KMS-11 (cell line): ENCODE results near the gene LEPROT.

Source experiments
- H2AFZ ChIP-seq: fragments of 200-600 bp; sonication (generic); 2 replicates; pipeline ENCODE4 v1.6.1; 2016; ENCODE audit warnings: antibody characterized with exemption, mixed run types, low read depth
- H3K27ac ChIP-seq: fragments of 200-600 bp; sonication (generic); 2 replicates; pipeline ENCODE4 v1.6.1; 2016; ENCODE audit warnings: mild to moderate bottlenecking, mixed run types
- H3K27me3 ChIP-seq: fragments of 200-600 bp; sonication (generic); 2 replicates; pipeline ENCODE4 v1.6.1; 2017; ENCODE audit warnings: mild to moderate bottlenecking, low read depth, mixed run types, moderate library complexity; ENCODE audit not compliant: insufficient read depth
- H3K36me3 ChIP-seq: fragments of 200-600 bp; sonication (generic); 2 replicates; pipeline ENCODE4 v1.6.1; 2017; ENCODE audit warnings: mild to moderate bottlenecking, mixed run types; ENCODE audit not compliant: insufficient read depth
- H3K4me1 ChIP-seq: fragments of 200-600 bp; sonication (generic); 2 replicates; pipeline ENCODE4 v1.6.1; 2016; ENCODE audit warnings: mild to moderate bottlenecking, low read depth, mixed run types; ENCODE audit not compliant: poor library complexity, severe bottlenecking
- H3K4me2 ChIP-seq: fragments of 200-600 bp; sonication (generic); 2 replicates; pipeline ENCODE4 v1.7.0; 2016; ENCODE audit warnings: mild to moderate bottlenecking, mixed run types
- H3K4me3 ChIP-seq: fragments of 200-600 bp; sonication (generic); IDR thresholded peaks from 2 replicates; pipeline ENCODE4 v1.6.1; 2017; ENCODE audit warnings: low read depth, low read length, mixed read lengths; ENCODE audit not compliant: insufficient read depth
- H3K79me2 ChIP-seq: fragments of 200-600 bp; sonication (generic); 2 replicates; pipeline ENCODE4 v1.6.1; 2016; ENCODE audit warnings: low read depth, mixed run types; ENCODE audit not compliant: insufficient read depth
- H3K9ac ChIP-seq: fragments of 200-600 bp; sonication (generic); 2 replicates; pipeline ENCODE4 v1.6.1; 2016; ENCODE audit warnings: mild to moderate bottlenecking, mixed run types
- H4K20me1 ChIP-seq: fragments of 200-600 bp; sonication (generic); 2 replicates; pipeline ENCODE4 v1.6.1; 2016; ENCODE audit warnings: mild to moderate bottlenecking, mixed run types; ENCODE audit not compliant: insufficient read depth
- TF ChIP-seq, protein P1 (sequence below): fragments of 200-600 bp; sonication (generic); conservative IDR thresholded peaks from 2 replicates; pipeline ENCODE4 v1.6.1; 2017; ENCODE audit warnings: low read depth, mild to moderate bottlenecking, antibody characterized with exemption, low read length, moderate library complexity, mixed read lengths

The LEPROT gene

DNA sequence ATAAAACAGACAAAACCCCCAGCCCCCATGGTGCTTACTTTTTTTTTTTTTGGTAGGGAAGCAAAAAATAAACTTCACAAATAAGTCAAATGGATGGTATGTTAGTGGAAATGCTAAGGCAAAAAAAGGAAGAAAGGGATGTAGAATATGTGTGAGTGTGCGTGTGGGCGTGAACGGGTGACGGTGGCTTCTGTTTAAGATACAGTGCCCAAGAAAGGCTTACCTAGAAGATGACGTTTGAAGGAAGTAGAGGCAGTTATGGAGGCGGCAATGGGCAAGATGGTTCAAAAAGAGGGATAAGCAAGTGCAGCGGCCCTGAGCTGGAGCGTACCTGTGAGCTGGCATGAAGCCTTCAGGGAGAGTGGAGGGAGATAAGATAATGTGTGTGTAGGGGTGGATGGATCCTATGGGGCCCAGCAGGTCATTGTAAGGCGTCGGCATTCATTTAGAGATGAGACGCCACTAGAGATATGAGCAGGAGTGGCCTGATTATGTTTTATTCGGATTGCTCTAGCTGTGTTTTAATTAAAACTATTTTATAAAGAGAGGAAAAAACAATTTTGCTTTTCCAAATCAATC lies 19.9 kb downstream of the LEPROT start:
- no peaks in the 10 kb centered on the region for H3K4me1 ChIP-seq
- no peak overlapping the region for H2AFZ ChIP-seq
- no peaks in the 10 kb centered on the region for H4K20me1 ChIP-seq
- TF ChIP-seq, protein P1, sequence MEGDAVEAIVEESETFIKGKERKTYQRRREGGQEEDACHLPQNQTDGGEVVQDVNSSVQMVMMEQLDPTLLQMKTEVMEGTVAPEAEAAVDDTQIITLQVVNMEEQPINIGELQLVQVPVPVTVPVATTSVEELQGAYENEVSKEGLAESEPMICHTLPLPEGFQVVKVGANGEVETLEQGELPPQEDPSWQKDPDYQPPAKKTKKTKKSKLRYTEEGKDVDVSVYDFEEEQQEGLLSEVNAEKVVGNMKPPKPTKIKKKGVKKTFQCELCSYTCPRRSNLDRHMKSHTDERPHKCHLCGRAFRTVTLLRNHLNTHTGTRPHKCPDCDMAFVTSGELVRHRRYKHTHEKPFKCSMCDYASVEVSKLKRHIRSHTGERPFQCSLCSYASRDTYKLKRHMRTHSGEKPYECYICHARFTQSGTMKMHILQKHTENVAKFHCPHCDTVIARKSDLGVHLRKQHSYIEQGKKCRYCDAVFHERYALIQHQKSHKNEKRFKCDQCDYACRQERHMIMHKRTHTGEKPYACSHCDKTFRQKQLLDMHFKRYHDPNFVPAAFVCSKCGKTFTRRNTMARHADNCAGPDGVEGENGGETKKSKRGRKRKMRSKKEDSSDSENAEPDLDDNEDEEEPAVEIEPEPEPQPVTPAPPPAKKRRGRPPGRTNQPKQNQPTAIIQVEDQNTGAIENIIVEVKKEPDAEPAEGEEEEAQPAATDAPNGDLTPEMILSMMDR, result no peak
- H3K36me3 ChIP-seq, result no peaks in the 10 kb centered on the region
- no peak overlapping the region for H3K4me3 ChIP-seq
- no peak overlapping the region for H3K4me2 ChIP-seq
- no peaks in the 10 kb centered on the region for H3K27me3 ChIP-seq
- no peak overlapping the region for H3K27ac ChIP-seq
- no peaks in the 10 kb centered on the region for H3K79me2 ChIP-seq
- no peak overlapping the region for H3K9ac ChIP-seq

GRCh38 chr1:65440915-65441314 lies 20.4 kb downstream of the LEPROT start:
- Histone ChIP-seq H3K4me2 (no peak overlapping the region), H3K4me1 (no peaks in the 10 kb centered on the region), H3K27me3 (no peaks in the 10 kb centered on the region), H3K79me2 (no peaks in the 10 kb centered on the region), H2AFZ (no peak overlapping the region), H3K27ac (no peak overlapping the region), H3K9ac (no peak overlapping the region), H3K36me3 (no peaks in the 10 kb centered on the region), H4K20me1 (no peaks in the 10 kb centered on the region), H3K4me3 (no peak overlapping the region)
- TF ChIP-seq, protein P1, result no peak

DNA sequence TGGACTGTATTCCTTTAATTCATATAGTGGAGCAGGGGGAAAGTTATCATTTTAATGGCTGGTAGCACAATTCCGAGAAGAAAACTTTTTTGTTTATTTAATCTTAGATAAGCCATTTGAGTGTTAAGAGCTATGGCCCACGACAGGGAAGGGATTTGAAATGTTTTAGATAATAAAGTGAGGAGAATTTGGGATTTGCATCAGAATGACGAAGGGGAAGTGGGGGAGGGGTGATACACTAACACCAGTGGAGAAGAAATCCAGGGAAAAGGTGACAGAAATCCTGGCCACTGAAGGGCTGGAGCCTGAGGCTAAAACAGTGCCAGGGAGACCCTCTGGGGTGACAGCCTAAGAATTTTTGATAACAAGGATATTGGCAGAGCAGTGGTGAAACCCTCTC lies 21.0 kb downstream of the LEPROT start:
- Histone ChIP-seq H3K27me3 (no peaks in the 10 kb centered on the region), H4K20me1 (no peaks in the 10 kb centered on the region), H3K27ac (no peak overlapping the region), H3K36me3 (no peaks in the 10 kb centered on the region), H3K79me2 (no peaks in the 10 kb centered on the region), H2AFZ (no peak overlapping the region), H3K4me2 (no peak overlapping the region), H3K4me3 (no peak overlapping the region), H3K9ac (no peak overlapping the region), H3K4me1 (no peaks in the 10 kb centered on the region)
- TF ChIP-seq, protein P1, result no peak

DNA sequence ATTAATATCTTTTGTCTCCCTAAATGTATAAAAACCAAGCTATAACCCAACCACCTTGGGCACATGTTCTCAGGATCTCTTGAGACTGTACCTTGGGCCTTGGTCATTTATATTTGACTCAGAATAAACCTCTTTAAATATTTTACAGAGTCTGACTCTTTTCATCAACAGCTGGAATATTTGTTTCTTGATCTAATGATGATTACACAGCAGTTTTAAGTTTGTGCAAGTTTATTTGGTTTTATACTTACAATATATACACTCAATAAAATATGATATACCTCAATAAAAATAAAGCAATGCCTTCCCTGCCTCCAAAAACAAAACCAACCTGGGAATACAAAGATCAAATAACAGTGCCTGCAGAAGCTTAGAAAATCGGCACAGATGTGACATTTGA lies 22.0 kb downstream of the LEPROT start:
- TF ChIP-seq, protein P1, result no peak

More for the DNA sequence above, 22.0 kb downstream of the LEPROT start:
- Histone ChIP-seq H4K20me1 (no peaks in the 10 kb centered on the region), H3K4me3 (no peak overlapping the region), H3K4me1 (no peaks in the 10 kb centered on the region), H3K27ac (no peak overlapping the region), H3K4me2 (no peak overlapping the region), H3K27me3 (no peaks in the 10 kb centered on the region), H3K9ac (no peak overlapping the region), H3K36me3 (no peaks in the 10 kb centered on the region), H3K79me2 (no peaks in the 10 kb centered on the region), H2AFZ (no peak overlapping the region)
